ENCODE data around the gene KLF13. TPM values are rescaled to one million over a fixed set of nuclear protein-coding genes. Genes with fewer than 3 reads are reported as not detected.

KLF13 gene
- total RNA-seq, 1 donor from 2014 or later, result 44.6 TPM

GRCh38 chr15:31308185-31308639 is 18.4 kb upstream of the KLF13 start:
- H3K27ac Mint-ChIP-seq (ENCODE audit: unreplicated experiment), result peak overlapping the region; percentile 19

DNA sequence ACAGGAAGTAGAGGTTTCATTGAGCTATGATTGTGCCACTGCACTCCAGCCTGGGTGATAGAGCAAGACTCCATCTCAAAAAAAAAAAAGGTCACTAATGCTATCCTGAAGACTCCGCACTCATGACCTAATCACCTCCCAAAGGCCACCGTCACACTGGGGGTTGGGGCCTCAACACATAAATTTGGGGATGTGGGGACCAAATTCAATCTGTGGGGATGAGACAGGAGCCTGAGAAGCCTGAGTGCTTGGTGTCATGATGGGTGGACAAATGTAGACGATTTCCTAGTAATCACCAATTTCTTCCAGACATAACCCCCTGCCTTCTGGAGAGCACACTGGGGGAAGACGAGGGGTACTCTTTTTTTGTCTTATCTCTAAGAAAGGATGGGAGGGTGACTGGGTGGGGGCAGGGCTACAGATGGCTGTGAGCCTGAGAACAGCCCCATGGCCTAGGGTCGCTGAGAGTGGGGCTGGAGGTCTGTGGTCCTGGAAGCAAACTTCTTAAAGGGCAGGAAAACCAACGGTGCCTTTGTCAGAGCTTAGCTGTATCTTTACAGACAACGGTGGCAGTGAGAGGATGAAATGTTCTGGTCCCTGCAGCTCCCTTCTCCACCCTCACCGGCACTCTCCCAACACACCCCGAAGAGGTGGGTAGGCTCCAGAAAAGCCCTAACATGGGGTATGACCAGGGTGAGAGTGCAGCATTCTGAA is 16.6 kb upstream of the KLF13 start:
- DNase-seq (ENCODE audit: low read depth, low spot score), result no peak
- Mint-ChIP-seq H3K27me3 (ENCODE audit: low read depth) (peaks cover 3% of the 10 kb centered on the region), H3K4me3 (no peak overlapping the region), H3K36me3 (ENCODE audit: low read depth) (no peaks in the 10 kb centered on the region), H3K4me1 (peaks cover 33% of the 10 kb centered on the region), H3K27ac (ENCODE audit: unreplicated experiment) (no peak overlapping the region), H3K9me3 (no peaks in the 10 kb centered on the region)
- no peak for TF ChIP-seq CTCF (conservative IDR thresholded peaks at IDR 0.05)

More at GRCh38 chr15:31308185-31308639, 18.4 kb upstream of the KLF13 start:
- H3K4me3 Mint-ChIP-seq, result no peak overlapping the region
- DNase-seq (ENCODE audit: low read depth, low spot score), result no peak
- H3K36me3 Mint-ChIP-seq (ENCODE audit: low read depth), result no peaks in the 10 kb centered on the region
- no peaks in the 10 kb centered on the region for H3K9me3 Mint-ChIP-seq
- TF ChIP-seq CTCF (conservative IDR thresholded peaks at IDR 0.05), result no peak
- H3K4me1 Mint-ChIP-seq, result peaks cover 42% of the 10 kb centered on the region
- H3K27me3 Mint-ChIP-seq (ENCODE audit: low read depth), result peaks cover 3% of the 10 kb centered on the region

- DNase-seq (ENCODE audit: low read depth, low spot score), result no peak
- Mint-ChIP-seq H3K4me1 (peaks cover 15% of the 10 kb centered on the region), H3K27me3 (ENCODE audit: low read depth) (peaks cover 3% of the 10 kb centered on the region), H3K4me3 (no peak overlapping the region), H3K9me3 (no peaks in the 10 kb centered on the region), H3K36me3 (ENCODE audit: low read depth) (no peaks in the 10 kb centered on the region), H3K27ac (ENCODE audit: unreplicated experiment) (no peak overlapping the region)
- no peak for TF ChIP-seq CTCF (conservative IDR thresholded peaks at IDR 0.05)
Measured at GRCh38 chr15:31311735-31312619, 14.7 kb upstream of the KLF13 start.

- Mint-ChIP-seq H3K36me3 (ENCODE audit: low read depth) (no peaks in the 10 kb centered on the region), H3K27me3 (ENCODE audit: low read depth) (no peaks in the 10 kb centered on the region), H3K4me3 (no peak overlapping the region), H3K27ac (ENCODE audit: unreplicated experiment) (no peak overlapping the region), H3K9me3 (no peaks in the 10 kb centered on the region), H3K4me1 (peaks cover 10% of the 10 kb centered on the region)
- no peak for DNase-seq (ENCODE audit: low read depth, low spot score)
- TF ChIP-seq CTCF (conservative IDR thresholded peaks at IDR 0.05), result no peak
Measured at GRCh38 chr15:31313223-31313622, 13.4 kb upstream of the KLF13 start.

DNA sequence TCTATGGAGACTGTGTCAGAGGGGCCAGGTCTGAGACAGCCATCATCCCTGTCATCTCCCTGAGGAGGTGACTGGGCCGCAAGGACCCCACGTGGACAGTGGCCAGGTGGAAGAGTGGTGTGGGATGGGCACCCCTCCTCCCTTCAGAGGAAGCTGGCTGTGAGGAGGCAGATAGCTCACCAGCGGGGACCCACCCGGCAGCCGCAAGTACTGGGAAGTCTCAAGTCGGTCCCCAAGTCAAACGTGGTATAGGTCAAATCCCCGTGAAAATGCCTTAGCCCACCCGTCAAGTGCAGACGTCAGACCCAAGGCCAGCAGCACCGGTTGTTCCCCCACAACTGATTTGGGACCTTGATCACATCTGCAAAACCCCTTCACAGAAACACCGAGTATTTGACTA is 12.3 kb upstream of the KLF13 start:
- no peaks in the 10 kb centered on the region for H3K9me3 Mint-ChIP-seq
- no peak overlapping the region for H3K27ac Mint-ChIP-seq (ENCODE audit: unreplicated experiment)
- no peak for DNase-seq (ENCODE audit: low read depth, low spot score)
- TF ChIP-seq CTCF (conservative IDR thresholded peaks at IDR 0.05), result no peak
- no peaks in the 10 kb centered on the region for H3K36me3 Mint-ChIP-seq (ENCODE audit: low read depth)
- H3K4me3 Mint-ChIP-seq, result no peak overlapping the region
- peaks cover 6% of the 10 kb centered on the region for H3K4me1 Mint-ChIP-seq
- H3K27me3 Mint-ChIP-seq (ENCODE audit: low read depth), result no peaks in the 10 kb centered on the region

Data from neural crest cell (in vitro differentiated cells).